HUES6 (cell line): ENCODE data around the gene HLTF.
"Not testable (repeated sequence)": the region's sequence is repeated elsewhere in the genome, so short reads cannot be mapped to it uniquely, and the experiment has no call there.

Source experiments
- H3K27ac ChIP-seq: 2 replicates; pipeline ENCODE4 v1.7.0; 2013; ENCODE audit warnings: low read depth, mild to moderate bottlenecking, low read length, inconsistent platforms
- H3K27me3 ChIP-seq: 2 replicates; pipeline ENCODE4 v1.6.1; 2013; ENCODE audit warnings: low read length; ENCODE audit not compliant: control insufficient read depth, insufficient read depth
- H3K36me3 ChIP-seq: 2 replicates; pipeline ENCODE4 v1.6.1; 2013; ENCODE audit warnings: low read length; ENCODE audit not compliant: control insufficient read depth, insufficient read depth
- H3K4me1 ChIP-seq: 2 replicates; pipeline ENCODE4 v1.6.1; 2013; ENCODE audit warnings: low read length; ENCODE audit not compliant: control insufficient read depth, insufficient read depth
- H3K4me3 ChIP-seq: 2 replicates; pipeline ENCODE4 v1.5.1; 2013; ENCODE audit warnings: low read depth, low read length
- H3K9ac ChIP-seq: one replicate; pipeline ENCODE4 v1.6.1; 2013; ENCODE audit warnings: mild to moderate bottlenecking, low read length
- H3K9me3 ChIP-seq: 2 replicates; pipeline ENCODE4 v1.6.1; 2013; ENCODE audit warnings: low read depth, low read length; ENCODE audit not compliant: control insufficient read depth, insufficient read depth

Gene HLTF

DNA sequence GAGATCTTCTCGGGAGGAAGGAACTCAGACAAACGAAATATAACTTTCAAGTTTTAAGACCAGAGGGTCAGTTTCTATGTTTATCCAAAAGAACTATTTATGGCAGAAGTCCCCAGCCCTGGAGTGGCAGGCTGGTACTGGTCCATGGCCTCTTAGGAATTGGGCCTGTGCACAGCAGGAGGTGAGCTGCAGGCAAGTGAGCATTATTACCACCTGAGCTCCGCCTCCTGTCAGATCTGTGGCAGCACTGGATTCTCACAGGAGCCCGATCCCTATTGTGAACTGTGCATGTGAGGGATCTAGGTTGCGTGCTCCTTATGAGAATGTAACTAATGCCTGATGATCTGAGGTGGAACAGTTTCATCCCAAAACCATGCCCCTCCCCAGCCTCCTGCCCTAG, 28.8 kb upstream of the HLTF start:
- H3K9ac ChIP-seq: no peak overlapping the region
- no peak overlapping the region for H3K4me3 ChIP-seq
- peaks cover 11% of the 10 kb centered on the region for H3K4me1 ChIP-seq
- no peaks in the 10 kb centered on the region for H3K36me3 ChIP-seq
- no peaks in the 10 kb centered on the region for H3K27me3 ChIP-seq
- H3K27ac ChIP-seq: no peak overlapping the region
- H3K9me3 ChIP-seq: peaks cover 8% of the 10 kb centered on the region

DNA sequence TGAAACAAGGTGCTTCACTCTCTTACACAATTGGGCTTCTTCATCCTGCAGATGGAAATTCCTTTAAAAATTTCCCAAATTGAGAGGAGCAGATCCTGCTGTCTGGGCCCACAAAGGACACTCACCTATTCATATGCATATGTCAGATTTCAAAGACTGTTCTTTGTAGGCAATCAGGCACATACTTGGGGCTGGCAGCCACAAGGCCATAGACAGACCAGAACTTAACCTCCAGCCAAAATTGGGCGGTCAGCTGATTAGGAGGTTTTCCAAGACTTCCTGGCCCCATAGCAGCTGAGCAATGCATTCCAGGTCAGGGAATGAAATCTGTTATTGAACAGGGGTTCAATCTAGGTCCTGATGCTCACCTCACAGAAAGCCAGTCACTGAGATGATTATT, 28.1 kb upstream of the HLTF start:
- no peak overlapping the region for H3K9ac ChIP-seq
- no peak overlapping the region for H3K4me3 ChIP-seq
- no peaks in the 10 kb centered on the region for H3K36me3 ChIP-seq
- H3K4me1 ChIP-seq: peaks cover 11% of the 10 kb centered on the region
- H3K27ac ChIP-seq: no peak overlapping the region
- H3K9me3 ChIP-seq: peaks cover 8% of the 10 kb centered on the region
- H3K27me3 ChIP-seq: no peaks in the 10 kb centered on the region

- Histone ChIP-seq H3K36me3 (no peaks in the 10 kb centered on the region), H3K27ac (no peak overlapping the region), H3K4me1 (no peaks in the 10 kb centered on the region), H3K9ac (no peak overlapping the region), H3K9me3 (peaks cover 21% of the 10 kb centered on the region), H3K27me3 (no peaks in the 10 kb centered on the region), H3K4me3 (no peak overlapping the region)
These were observed 18.2 kb upstream of the HLTF start for GRCh38 chr3:149104484-149104883.

GRCh38 chr3:149101641-149102040, 15.3 kb upstream of the HLTF start:
- H3K27me3 ChIP-seq: no peaks in the 10 kb centered on the region
- no peak overlapping the region for H3K4me3 ChIP-seq
- H3K36me3 ChIP-seq: no peaks in the 10 kb centered on the region
- no peak overlapping the region for H3K9ac ChIP-seq
- H3K4me1 ChIP-seq: no peaks in the 10 kb centered on the region
- no peak overlapping the region for H3K27ac ChIP-seq
- peaks cover 12% of the 10 kb centered on the region for H3K9me3 ChIP-seq

DNA sequence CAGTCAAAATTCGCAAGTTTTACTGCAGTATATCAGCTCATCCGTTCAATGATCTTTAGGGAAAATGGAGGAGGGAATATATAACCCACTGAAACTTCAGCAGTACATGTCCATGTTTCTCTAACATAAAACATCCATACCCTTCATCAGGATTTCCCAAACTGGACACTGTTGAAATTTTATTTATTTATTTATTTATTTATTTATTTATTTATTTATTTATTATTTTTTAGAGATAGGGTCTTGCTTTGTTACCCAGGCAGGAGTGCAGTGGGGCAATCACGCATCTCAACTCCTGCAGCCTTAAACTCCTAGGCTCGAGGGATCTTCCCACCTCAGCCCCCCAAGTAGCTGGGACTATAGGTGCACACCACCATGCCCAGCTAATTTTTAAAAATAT, 14.8 kb upstream of the HLTF start:
- no peak overlapping the region for H3K27ac ChIP-seq
- H3K4me1 ChIP-seq: no peaks in the 10 kb centered on the region
- H3K9ac ChIP-seq: no peak overlapping the region
- H3K27me3 ChIP-seq: no peaks in the 10 kb centered on the region
- no peaks in the 10 kb centered on the region for H3K36me3 ChIP-seq
- peaks cover 7% of the 10 kb centered on the region for H3K9me3 ChIP-seq
- no peak overlapping the region for H3K4me3 ChIP-seq

DNA sequence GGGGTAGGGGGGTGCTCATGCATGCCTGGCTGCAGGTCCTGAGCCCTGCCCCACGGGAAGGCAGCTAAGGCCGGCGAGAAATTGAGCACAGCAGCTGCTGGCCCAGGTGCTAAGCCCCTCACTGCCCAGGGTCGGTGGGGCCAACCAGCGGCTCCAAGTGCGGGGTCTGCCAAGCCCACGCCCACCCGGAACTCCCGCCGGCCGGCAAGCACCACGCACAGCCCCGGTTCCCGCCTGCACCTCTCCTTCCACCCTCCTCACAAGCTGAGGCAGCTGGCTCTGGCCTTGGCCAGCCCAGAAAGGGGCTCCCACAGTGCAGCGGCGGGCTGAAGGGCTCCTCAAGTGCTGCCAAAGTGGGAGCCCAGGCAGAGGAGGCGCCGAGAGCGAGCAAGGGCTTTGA, 11.7 kb upstream of the HLTF start:
- H3K27me3 ChIP-seq, H3K9me3 ChIP-seq, H3K4me3 ChIP-seq, H3K4me1 ChIP-seq, H3K36me3 ChIP-seq, H3K9ac ChIP-seq, H3K27ac ChIP-seq: not testable (repeated sequence)

DNA sequence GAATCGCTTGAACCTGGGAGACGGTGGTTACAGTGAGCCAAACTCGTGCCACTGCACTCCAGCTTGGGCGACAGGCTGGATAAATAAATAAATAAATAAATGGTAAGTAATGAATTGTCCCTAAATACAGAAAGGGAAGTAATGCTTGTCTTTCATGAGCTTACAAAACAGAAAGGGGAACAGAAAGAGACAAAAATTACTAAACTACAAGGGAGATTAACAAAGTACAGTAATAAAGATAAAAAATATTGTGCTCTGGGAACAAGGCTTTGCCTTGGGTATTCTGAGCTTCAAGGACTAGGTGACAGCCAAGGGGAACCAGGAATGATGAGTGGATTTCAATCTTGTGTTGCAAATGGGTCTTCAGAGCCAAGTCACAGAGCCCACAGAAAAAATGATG, 9.2 kb upstream of the HLTF start:
- no peak overlapping the region for H3K9ac ChIP-seq
- H3K27ac ChIP-seq: no peak overlapping the region
- no peaks in the 10 kb centered on the region for H3K36me3 ChIP-seq
- H3K27me3 ChIP-seq: no peaks in the 10 kb centered on the region
- H3K4me3 ChIP-seq: no peak overlapping the region
- no peaks in the 10 kb centered on the region; the same call in 1 of the 2 replicates for H3K9me3 ChIP-seq
- H3K4me1 ChIP-seq: no peaks in the 10 kb centered on the region

GRCh38 chr3:149091983-149092382, 5.7 kb upstream of the HLTF start:
- H3K9me3 ChIP-seq: peaks cover 3% of the 10 kb centered on the region
- no peak overlapping the region for H3K4me3 ChIP-seq
- no peak overlapping the region for H3K9ac ChIP-seq
- peaks cover 4% of the 10 kb centered on the region; the same call in 1 of the 2 replicates for H3K27me3 ChIP-seq
- no peaks in the 10 kb centered on the region for H3K36me3 ChIP-seq
- H3K4me1 ChIP-seq: no peaks in the 10 kb centered on the region
- H3K27ac ChIP-seq: no peak overlapping the region

DNA sequence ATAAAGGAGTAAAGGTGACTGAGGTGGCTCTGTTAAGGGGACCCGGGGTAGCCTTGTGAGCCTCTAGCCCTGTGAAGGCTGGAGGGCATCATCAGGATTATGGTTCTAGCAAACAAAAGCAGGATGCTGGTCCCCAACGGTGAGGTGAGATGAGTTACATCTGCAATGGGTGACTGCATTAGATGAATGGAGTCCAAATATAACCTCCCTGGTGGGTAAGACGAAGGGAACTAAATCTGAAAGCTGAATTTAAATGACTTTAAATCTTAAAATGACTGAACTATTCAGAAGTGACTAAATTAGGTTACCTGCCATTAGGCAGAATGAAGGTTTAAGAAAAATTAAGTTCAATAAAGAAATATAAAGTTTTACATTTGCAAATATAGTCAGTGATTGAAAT, 4.6 kb upstream of the HLTF start:
- Histone ChIP-seq H3K27ac (no peak overlapping the region), H3K4me1 (no peaks in the 10 kb centered on the region), H3K9ac (no peak overlapping the region), H3K27me3 (peaks cover 7% of the 10 kb centered on the region; the same call in 1 of the 2 replicates), H3K36me3 (no peaks in the 10 kb centered on the region), H3K4me3 (no peak overlapping the region), H3K9me3 (peaks cover 7% of the 10 kb centered on the region)

DNA sequence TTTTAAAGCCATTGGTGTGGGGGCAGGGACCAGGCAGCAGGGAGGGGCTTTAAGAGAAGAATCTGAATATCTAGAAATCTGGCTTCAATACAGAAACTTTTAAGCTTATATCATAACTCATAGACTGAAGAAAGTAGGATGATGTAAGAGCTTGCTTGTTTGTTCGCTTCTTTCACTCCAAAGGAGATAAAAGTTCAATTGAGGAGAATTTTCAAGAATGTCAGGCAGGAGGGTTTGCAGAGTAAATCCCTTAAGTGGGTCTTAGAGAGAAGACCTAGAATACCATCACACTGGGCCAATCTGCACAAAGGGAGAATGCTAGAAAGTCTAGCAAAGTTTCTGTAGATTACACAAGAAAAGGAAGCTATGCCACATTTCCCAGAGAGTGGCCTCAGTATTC, 4.1 kb upstream of the HLTF start:
- no peak overlapping the region for H3K9ac ChIP-seq
- peaks cover 7% of the 10 kb centered on the region for H3K9me3 ChIP-seq
- no peak overlapping the region for H3K27ac ChIP-seq
- H3K36me3 ChIP-seq: no peaks in the 10 kb centered on the region
- no peak overlapping the region for H3K4me3 ChIP-seq
- H3K4me1 ChIP-seq: no peaks in the 10 kb centered on the region
- H3K27me3 ChIP-seq: peaks cover 7% of the 10 kb centered on the region; the same call in 1 of the 2 replicates

- Histone ChIP-seq H3K9ac (no peak overlapping the region), H3K27ac (no peak overlapping the region), H3K4me1 (no peaks in the 10 kb centered on the region), H3K27me3 (peaks cover 7% of the 10 kb centered on the region; the same call in 1 of the 2 replicates), H3K9me3 (peaks cover 7% of the 10 kb centered on the region), H3K4me3 (no peak overlapping the region), H3K36me3 (peaks cover 2% of the 10 kb centered on the region; the same call in 1 of the 2 replicates)
These were observed 3.1 kb upstream of the HLTF start for GRCh38 chr3:149089395-149089794.

DNA sequence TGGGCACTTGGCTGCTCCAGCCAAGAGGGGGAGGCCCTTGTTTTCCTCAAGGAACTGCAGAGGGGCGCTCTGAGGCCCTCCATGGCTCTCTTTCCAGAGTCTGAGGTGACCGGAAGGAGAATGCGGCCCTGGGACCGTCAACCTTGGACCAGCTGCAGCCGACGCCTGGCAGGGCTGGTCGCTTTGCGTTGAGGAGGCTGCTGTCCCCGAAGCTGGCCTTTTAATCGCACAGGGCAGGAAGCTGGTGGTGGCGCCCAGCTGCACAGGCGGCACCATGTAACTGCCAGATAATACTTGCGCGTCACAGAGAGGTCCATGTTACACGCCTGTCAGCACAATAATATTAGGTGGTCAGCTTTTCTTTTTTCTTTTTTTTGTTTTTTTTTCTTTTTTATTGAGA, 875 bp upstream of the HLTF start:
- H3K9me3 ChIP-seq: peaks cover 7% of the 10 kb centered on the region
- H3K36me3 ChIP-seq: peaks cover 20% of the 10 kb centered on the region
- H3K4me1 ChIP-seq: no peaks in the 10 kb centered on the region
- no peak overlapping the region for H3K9ac ChIP-seq
- H3K27ac ChIP-seq: no peak overlapping the region
- no peak overlapping the region for H3K4me3 ChIP-seq
- H3K27me3 ChIP-seq: peaks cover 7% of the 10 kb centered on the region; the same call in 1 of the 2 replicates
